ENCODE measurements around the gene CCNJL.
"Not testable (repeated sequence)": the region's sequence is repeated elsewhere in the genome, so short reads cannot be mapped to it uniquely, and the experiment has no call there.

CCNJL gene, protein sequence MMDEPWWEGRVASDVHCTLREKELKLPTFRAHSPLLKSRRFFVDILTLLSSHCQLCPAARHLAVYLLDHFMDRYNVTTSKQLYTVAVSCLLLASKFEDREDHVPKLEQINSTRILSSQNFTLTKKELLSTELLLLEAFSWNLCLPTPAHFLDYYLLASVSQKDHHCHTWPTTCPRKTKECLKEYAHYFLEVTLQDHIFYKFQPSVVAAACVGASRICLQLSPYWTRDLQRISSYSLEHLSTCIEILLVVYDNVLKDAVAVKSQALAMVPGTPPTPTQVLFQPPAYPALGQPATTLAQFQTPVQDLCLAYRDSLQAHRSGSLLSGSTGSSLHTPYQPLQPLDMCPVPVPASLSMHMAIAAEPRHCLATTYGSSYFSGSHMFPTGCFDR

DNA sequence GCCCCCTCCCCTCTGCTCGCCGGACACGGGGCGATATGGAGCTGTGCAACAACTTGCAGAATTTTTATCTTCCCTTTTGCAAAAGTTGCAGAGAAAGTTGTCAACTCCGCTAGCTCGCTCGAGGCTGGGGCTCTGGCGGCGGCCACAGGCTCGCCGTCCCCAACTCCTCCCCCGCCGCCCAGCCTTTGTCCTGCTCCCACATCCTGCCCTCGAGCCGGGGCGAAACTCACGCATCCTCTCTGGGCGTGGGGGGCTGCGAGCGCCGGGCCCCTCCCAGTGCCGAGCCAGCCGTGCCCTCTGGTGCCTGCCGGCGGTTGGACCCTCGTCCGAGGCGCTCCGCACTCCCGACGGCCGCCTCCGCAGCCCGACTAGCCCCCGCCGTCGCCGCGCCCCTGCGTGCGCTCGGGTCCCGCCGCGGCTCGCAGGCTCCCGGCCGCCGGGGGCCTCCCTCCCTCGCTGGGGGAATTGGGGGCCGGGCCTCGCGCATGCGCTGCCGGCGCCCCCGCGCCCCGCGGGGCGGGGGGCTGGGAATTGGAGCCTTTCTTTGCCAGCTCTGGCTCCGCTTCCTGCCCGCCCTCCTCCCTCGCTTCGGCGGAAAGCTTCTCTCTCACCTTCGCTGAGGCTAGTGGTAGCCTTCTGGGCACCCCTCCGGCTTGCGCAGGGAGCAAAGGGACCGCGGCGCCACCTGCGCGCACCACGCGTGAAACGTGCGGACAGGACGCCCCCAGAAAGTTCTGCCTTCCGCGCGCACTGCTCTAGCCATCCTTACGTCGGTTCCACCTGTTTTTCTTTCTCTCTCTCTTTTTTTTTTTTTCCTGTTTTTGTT, at the start of gene CCNJL:
Gene CCNJL (minus strand): TSS at position 431 of the 826 bp plus-strand sequence. CDS start 641 bp downstream, outside the sequence.
- DNase-seq = peak; percentile 91

DNA sequence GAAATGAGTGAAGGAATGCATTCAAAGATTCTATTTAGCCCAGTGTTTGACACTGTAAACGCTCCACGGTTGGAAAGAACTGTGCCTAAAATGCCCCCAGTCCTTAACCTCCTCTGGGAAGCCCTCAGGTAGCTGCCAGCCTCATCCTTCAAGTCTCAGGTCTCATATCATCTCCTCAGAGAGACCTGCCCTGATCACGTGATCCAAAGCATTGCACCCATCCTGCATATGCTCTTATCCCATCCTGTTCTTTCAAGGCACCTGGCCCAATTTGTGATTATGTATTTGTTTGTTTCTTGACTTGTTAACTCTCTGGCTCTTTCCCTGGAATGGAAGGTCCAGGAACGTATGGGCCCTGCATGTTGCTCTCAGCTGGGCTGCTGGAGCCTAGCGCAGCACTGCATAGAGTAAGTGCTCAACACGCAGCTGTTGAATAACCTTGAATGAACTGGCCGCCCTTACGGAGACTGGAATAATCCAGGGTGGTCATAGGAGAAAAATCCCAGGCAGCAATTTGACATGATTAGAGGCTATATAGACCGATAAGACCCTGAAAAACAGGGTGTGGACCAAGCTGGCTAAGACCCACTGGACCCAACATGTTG, 49.4 kb upstream of the CCNJL start:
- no peak for DNase-seq

DNA sequence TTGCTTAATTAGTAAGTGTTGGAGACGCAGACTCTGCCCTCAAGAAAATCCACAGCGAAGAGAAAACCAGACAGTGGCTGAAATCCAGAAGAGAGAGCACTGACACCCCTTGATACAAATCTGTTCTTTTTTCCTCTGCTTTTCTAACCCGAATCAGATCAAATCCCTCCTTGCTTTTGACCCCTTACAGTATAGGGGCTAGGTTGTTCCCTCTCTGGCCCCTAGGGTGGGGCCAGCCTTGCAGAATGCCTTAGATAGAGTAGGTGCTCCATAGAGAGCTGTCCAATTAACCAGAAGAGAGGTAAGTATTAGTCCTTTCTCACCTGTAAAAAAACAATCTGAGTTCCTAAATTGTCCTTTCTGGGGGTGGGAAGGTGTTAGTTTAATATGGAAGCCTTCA, 47.9 kb upstream of the CCNJL start:
- no peak for DNase-seq

DNA sequence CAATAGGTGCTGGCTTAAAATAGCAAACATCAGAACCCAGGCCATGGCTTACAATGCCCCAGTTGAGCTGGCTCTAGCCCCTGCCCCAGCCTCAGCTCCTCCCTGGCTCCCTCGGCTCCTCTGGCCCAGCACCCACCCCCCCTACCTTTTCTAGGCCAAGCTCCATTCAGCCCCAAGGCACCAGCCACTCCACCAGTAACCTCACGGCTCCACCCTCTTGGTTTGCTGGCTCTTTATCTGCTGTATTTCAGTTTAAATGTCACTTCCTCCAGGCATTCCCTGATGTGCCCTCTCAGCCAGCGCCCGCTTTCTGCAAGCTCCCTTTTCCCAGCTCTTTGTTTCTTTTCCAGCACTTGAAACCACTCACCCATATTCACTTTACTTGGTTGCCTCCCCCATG, 47.5 kb upstream of the CCNJL start:
- DNase-seq = no peak

DNA sequence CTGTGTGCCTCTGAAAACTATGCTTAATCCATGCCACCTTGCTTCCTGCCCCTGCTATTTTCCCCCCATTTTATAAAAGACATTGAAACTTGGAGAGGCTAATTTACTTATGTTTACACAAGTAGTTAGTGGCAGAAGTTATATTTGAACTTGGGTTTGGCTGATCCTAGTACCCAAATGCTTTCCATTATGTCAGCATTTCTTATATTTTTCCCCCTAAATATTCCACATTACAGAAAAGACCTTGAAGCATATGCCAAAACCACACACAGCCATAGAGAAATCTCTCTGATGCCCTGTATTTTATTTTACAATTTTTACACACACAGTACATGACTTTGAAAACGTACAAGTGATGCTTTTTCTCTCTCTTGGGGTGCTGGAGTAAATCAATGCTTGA, 46.9 kb upstream of the CCNJL start:
- DNase-seq = no peak

DNA sequence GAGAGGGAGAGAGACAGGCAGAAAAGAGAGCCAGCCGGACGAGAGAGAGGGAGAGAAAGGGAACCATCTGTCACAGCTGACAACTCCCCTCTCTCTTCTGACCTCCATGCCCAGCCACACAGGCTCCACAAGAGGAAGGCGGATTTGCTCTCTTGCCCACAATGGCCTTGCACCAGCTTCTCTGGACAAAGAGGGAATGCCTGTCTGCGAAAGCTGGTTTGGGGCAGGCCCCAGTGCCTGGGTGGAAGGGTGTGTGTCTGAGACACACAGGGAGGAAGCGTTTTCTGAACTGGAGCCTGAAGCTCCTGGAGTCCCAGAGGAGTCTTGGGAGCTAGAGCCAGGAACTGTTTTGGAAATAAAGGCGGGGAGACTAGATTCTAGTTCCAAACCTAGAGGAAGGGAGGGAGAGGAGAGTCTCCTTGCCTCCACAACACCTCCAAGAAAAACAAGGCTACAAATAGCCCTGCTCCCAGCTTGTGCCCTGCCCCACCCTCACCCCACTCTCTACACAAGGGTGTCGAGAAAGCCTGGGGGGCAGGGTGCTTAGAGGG, 45.6 kb upstream of the CCNJL start:
- DNase-seq = no peak

DNA sequence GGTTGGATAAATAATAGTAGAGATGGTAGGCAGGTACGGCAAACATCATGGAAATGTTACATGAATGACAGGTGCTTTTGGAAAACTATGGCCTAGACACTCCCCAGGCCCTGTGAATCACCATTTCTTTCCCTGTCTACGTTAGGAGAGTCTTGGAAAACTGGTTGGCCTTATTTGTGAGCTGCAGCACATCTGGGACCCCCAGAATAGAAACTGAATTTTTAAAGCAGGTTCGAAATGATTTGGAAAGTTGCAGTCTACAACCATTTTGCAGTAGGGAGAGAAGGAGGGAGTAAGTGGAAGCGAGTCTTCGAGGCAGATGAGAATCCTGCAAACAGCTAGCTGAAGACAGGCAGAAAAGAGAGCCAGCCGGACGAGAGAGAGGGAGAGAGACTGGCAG, 45.0 kb upstream of the CCNJL start:
- DNase-seq = no peak

DNA sequence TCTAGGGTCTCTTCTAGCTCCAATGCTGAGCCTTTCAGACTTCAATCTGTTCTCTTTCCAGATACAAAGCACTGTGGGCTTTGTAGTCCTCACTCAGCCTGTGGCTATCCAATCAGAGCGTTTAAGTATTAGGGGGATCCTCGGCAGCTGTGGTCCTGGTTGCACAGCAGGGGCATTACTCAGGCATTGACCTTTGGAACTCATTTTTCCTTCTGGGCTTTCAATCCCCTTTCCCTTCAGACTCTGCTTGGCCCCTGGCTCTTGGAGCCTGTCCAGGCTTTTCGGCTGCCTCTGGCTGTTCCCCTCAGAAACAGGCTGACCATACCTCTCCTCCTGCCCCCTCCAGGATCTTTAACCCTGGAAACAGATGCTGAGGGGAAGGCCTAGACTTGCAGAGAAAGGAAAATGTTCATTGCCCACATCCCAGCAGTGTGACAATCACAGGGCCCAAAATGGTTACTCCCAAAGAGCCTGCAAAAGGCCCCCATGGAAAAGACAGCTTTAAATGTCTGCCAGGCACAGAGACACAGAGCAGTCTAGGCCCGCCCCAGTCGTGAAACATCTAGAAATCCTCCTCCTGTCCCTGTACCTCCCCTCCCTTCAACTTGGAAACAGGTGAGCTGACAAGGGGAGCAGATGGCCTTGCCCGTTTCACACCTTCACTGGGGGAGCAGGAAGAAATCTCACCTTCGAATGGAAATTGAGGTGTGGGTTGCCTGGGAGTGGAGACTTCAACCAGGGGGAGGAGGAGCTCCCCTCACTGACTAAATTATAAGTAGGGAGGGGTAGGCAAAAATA, 44.4 kb upstream of the CCNJL start:
- DNase-seq = no peak

DNA sequence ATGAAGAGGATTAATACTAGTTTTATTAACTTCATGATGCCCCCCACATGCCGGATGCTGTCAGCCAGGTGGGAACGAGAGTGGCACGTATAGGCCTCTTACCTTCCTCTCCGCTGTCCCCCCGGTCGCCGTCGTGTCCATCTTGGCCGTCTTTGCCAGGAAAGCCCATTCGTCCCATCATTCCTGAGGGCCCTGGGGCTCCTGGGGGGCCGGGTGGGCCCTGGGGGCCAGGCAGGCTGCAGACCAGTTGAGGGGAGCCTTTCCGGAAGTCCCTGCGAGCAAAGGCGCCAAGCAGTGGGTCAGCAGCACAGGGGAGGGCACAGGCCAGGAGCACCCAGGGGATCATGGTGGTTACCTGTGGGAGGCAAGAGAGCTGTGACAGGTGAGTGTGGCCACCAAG, 42.3 kb upstream of the CCNJL start:
- DNase-seq = no peak

DNA sequence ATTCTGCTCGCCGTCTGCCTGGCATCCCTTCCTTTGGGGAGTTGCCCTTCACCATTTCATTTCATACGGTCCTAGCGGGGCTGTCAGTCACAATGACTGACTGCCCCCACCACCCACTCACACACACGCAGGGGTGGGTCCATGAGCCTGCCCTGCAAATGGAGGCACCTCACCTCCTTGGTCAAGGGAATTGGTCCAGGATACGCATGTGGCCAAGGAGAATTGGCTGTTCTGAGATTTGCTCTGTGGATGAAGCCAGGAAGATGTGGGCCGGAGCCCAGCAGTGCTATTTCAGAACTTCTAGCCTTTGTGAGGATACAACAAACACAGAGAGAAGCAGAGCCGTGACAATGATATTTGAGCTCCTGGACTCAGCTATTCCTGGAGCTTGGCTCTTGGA, 41.0 kb upstream of the CCNJL start:
- DNase-seq = no peak

DNA sequence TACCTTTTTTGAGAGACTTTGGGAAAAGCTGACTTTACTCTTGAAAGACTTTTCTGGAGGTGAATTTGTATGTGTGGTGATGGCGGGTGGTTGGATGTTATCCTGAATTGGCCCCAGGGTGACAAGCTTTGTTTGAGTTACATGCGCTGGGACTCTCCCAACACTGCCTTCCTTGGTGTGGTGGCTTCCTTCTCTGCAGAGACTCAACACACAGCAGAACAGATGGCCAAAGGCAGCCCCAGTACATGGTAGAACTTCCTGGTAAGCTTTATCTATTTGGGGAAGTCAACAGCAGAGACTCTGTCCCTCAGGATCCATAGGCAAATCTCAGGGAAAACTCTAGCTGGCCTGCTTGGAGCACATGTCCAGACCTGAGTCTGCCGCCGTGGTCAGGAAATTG, 39.9 kb upstream of the CCNJL start:
- no peak for DNase-seq

DNA sequence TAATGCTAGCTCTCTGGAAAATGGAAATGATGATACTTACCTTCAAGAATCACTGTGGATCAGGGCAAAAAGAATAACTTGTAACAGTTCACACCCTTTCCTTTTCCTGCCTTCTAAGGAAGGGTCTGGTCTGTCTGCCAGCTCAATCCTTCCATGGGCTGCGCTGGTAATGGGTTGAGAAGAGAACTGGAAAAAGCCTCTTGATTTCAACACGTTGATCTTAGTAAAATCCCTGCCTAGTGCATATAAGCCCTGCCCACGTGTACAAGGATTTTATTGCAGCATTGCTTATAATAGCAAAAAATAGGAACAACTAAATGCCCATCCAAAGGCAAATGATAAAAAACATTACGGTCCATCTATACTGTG, 37.6 kb upstream of the CCNJL start:
- no peak for DNase-seq

DNA sequence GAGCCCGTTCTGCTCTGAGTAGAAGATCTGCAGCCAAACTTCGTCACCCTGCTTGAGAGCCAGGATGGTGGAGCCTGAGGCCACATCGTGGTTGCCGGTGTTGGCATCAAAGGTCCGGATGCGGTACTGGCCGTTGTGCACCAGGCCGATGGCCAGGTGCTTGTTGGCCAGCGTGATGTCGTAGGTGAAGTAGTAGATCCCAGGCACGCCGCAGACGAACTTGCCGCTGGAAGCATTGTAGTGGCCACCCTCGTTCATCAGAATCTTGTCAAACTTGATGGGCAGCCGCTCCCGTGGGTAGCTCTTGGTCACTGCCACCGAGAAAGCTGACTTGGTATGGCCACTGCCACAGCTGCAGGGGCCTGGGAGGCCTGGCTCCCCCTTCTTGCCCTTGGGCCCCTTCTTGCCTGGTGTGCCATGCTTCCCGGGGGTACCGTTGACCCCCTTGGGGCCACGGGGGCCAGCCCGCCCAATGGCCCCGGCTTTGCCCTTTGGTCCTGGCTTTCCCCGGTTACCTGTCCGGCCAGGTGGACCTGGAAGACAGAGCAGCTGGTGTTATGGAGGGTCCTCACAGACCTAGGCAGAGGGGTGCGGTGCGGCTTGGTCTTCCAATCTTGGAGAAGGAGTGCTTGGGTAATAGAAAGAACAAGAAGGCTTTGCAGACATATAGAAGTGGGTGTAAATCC, 37.0 kb upstream of the CCNJL start:
- DNase-seq = no peak

DNA sequence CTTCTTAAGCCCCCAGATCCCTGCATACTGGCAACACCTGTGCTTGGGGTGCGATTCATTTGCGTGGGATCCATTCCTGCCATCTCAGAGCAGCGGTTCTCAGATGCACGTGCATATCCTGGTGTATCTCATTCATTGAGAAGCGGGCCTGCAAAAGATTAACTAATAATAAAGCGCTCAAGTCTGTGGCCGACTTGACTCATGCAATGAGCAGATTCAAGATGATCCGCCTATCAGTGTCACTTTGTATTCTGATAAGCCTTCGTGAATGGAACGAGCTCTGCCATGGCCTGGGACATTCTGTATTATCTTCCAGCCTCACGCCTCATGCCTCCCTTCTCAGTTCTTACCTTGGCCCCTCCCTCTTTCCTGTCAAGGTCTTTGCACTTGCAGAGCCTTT, 35.7 kb upstream of the CCNJL start:
- DNase-seq = no peak

DNA sequence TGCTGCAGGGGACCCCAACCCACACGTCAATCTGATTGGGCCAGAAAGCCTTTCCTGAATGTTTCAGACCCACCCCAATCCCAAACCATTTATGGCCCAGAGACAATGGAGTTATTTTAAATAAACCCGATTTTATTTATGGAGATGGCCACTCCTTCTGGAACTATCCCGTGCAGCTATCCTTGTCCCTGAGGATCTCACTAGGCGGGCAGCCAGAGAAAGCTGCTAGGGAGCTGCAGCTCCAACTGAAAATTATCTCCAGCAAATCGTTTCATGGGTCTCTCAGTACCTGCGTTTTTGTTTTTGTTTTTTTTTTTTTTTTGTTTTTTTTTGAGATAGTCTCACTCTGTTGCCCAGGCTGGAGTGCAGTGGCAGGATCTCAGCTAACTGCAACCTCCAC, 35.1 kb upstream of the CCNJL start:
- DNase-seq = no peak

DNA sequence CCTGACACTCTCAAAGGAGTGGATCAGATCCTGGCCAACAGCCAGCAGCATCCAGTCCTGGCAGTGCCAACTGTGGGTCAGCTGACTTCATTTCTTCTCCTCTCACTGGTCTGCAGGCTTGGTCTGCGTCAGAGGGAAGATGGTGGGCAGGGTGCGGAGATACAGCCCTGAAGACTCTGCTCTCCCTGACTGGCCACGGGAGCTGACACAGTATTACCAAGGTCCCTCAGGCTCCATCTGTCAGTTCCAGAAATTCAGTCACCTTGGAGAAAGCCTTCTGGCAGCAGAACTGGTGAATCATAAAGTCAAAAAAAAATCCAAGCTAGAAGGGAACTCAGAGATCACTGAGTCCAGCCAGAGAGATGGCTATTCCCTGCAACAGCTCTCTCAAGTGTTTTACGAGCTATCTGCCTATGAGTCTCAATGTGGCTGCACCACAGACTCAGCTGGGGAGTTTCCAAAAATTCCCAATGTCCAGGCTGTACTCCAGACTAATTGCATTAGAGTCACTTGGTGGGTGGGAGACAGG, 30.1 kb upstream of the CCNJL start:
- no peak for DNase-seq

DNA sequence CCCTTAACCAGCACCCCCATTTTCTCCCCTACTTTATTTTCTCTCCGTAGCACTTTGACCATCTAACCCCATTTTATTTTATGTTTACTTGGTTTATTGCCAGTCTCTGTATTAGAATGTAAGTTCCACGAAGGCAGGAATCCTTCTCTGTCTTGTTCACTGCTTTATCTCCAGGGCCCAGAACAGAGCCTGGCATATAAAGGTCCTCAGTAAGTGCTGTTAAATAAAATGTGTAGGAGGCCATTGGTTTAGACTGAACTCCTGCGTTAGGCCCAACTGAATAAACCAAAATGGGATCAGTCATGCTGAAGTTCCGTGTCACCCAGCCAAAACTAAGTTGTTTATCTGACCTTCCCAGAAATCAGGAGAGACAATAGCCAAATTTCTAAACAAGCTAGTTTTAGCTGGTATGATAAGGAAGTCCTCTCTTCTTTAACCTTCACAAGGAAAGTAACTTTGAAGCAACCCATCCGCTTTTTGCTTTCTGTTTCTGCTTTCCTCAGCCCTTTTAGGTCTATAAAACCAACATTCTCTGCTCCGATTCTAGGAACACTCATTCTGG, 29.0 kb upstream of the CCNJL start:
- no peak for DNase-seq

DNA sequence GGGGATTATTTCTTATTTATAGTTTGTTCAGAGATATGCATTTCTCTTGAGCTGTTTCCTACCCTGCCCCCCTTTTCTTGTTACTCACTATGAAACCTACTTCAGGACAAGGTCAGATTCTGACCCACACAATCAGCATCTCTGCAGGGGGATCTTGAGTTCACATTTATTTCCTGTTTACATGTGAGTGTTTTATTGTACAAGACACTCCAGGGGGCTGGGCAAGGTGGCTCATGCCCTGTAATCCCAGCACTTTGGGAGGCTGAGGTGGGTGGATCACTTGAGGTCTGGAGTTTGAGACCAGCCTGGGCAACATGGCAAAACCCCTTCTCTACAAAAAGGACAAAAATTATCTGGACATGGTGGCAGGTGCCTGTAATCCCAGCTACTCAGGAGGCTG, 28.1 kb upstream of the CCNJL start:
- not testable (repeated sequence) for DNase-seq

DNA sequence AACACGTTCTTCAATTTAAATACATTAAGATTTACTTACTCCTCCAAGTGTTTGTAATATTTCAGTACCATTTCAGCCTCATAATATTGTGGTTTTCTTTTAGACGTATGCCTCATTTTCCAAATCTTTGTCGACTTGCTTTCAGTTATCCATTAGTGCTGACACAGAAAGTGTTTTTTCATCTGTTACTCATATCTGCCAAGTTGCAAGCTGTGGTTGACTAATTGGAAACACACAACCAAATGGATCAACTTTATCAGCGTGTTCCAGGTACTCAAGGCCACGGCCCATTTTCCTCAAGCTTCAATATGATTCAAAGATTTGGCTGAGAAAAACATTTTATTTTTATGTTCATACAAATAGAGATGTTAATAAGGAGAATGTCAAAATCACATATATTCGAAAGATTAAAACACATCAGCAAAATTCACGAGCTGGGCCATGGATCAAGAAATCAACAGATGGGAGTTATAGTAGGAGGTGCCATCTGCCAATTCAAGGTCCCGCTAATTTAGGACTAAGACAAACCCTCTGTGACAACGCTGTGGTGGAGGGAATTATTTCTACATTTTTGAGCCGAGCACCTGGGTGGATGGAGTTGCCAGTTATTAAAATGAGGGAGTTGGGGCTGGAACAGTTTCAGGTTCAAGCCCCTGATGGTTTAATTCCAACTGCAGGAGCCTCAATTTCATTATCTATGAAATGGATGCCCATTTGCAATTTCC, 27.2 kb upstream of the CCNJL start:
- DNase-seq = no peak

DNA sequence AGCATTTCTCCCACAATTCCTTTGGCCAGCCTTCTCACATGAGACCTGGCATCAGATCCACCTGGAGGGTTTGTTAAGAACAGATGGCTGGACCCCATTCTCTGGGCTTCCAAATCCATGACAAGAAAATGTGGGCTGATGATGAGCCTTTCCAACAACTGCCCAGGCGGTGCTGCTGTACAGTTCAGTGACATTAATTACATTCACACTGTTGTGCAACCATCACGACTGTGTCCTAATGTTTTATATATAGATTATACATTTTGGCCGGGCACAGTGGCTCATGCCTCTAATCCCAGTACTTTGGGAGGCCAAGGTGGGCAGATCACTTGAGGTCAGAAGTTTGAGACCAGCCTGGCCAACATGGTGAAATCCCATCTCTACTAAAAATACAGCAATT, 22.4 kb upstream of the CCNJL start:
- not testable (repeated sequence) for DNase-seq

DNA sequence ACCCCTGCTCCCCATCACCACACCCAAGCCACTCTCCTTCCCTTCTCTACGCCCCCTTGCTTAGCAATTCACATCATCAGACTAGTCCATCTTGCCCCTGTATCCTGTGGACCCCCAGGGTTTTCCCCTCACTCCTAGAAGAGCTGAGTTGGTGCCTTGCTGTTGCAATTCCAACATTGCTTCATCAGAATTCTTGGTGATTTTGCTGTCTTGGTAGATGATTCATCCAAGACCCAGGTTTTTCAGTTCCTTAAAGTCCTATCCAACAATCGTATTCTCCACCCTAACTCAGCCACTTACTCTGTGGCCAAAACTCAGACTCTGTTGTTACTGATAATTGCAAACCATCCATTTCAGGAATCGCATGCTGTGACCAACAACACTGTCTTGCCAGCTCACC, 21.4 kb upstream of the CCNJL start:
- DNase-seq = no peak
